Stomach (tissue), 9 donors: Measurements from ENCODE around the gene KRT15. TPM values are rescaled to one million over a fixed set of nuclear protein-coding genes. Genes with fewer than 3 reads are reported as not detected.

ENCODE experiments used
- DNase-seq, 2 donors: peaks; one replicate each; pipeline versions ENCODE4 v3.0.0 to v3.0.0-alpha.2; 2013 to 2019
- H3K27ac ChIP-seq, 5 donors: fragments of 200-600 bp in 4 of 5; sonication (generic) in 4 of 5; one replicate each; pipeline ENCODE4 v1.5.1; 2013 to 2019; ENCODE audit warnings: mild to moderate bottlenecking in 1 of 5, moderate library complexity in 1 of 5
- H3K27me3 ChIP-seq, 3 donors: fragments of 200-600 bp; sonication (generic); one replicate each; pipeline ENCODE4 v1.5.1; 2017 to 2019; ENCODE audit warnings: mixed run types in 1 of 3
- H3K36me3 ChIP-seq, 4 donors: fragments of 200-600 bp; sonication (generic); 1 replicate in 3 of 4; 2 replicates in 1 of 4; pipeline ENCODE4 v1.5.1; 2016 to 2019
- H3K4me1 ChIP-seq, 4 donors: fragments of 200-600 bp; sonication (generic); one replicate each; pipeline ENCODE4 v1.5.1; 2016 to 2019
- H3K4me3 ChIP-seq, 4 donors: fragments of 200-600 bp; sonication (generic) in 3 of 4; one replicate each; pipeline ENCODE4 v1.5.1; 2016 to 2019; ENCODE audit warnings: mild to moderate bottlenecking in 1 of 4
- H3K9me3 ChIP-seq, 4 donors: fragments of 200-600 bp; sonication (generic); one replicate each; pipeline ENCODE4 v1.5.1; 2016 to 2019
- CTCF ChIP-seq, 7 experiments: fragments of 450-650 bp in 4 of 7; fragments of 200-600 bp in 3 of 7; sonication (generic) in 3 of 7; IDR thresholded peaks; one replicate each; pipeline ENCODE4 v1.5.1; 2016 to 2019; ENCODE audit warnings: antibody characterized with exemption in 7 of 7, control low read depth in 2 of 7, mild to moderate bottlenecking in 1 of 7
- EP300 ChIP-seq: sonication (generic); formaldehyde crosslinking; IDR thresholded peaks from one replicate; pipeline ENCODE4 v1.6.1; 2017; ENCODE audit warnings: antibody characterized with exemption
- POLR2A ChIP-seq, 4 donors: fragments of 450-650 bp; IDR thresholded peaks; one replicate each; pipeline ENCODE4 v1.6.1; 2016; ENCODE audit warnings: antibody characterized with exemption in 4 of 4, control low read depth in 2 of 4, mild to moderate bottlenecking in 1 of 4, moderate library complexity in 1 of 4
- POLR2AphosphoS5 ChIP-seq, 3 donors: sonication (generic); formaldehyde crosslinking; IDR thresholded peaks; one replicate each; pipeline ENCODE4 v1.6.1; 2016; ENCODE audit warnings: antibody characterized with exemption in 3 of 3
- WGBS, 5 donors: extraction: QIAGEN DNeasy Blood & Tissue Kit in 3 of 5; methylation state at CpG; one replicate each; pipeline versions ENCODE4 v1.1.5 to v1.1.7; 2013 to 2018; 5-methylcytosine and 5-hydroxymethylcytosine counted together
- intact Hi-C: fragments of 100-400 bp; cut with DNase I; formaldehyde crosslinking; loops from one replicate; pipeline ENCODE4 v1.15.1; 2023; ENCODE audit warnings: low total_unique reads
- polyA plus RNA-seq, 3 donors: library from polyadenylated mRNA; stranded (reverse); fragments of 200-250 nt; gene quantifications; one replicate each; pipeline ENCODE4 v1.2.3, GENCODE V29; 2013
- total RNA-seq, 5 donors: library from RNA; depleted of rRNA; stranded (reverse); fragments of >200 nt; gene quantifications; one replicate each; pipeline versions ENCODE4 v1.1.0 to v1.2.3, GENCODE V29; 2014 to 2016
- donor health status: healthy with polysubstance abuse.
- donor health status: Bipolar disorder and iron deficiency.
- donor health status: healthy.

KRT15 gene
- total and polyA plus RNA-seq, 8 donors: 1.4 to 3,416 (median 2.6) TPM; not detected in 1

- no peaks in the 10 kb centered on the region for H3K36me3 ChIP-seq
- H3K27ac ChIP-seq: no peak overlapping the region
- no peak for DNase-seq
- H3K27me3 ChIP-seq: no peaks in the 10 kb centered on the region
- no peak overlapping the region for H3K4me3 ChIP-seq
- intact Hi-C loops: no loop called here
- TF ChIP-seq CTCF (IDR thresholded peaks at IDR 0.05): no peak
- no peak for TF ChIP-seq EP300
- no peak for TF ChIP-seq POLR2AphosphoS5 (IDR thresholded peaks at IDR 0.05)
- TF ChIP-seq POLR2A (IDR thresholded peaks at IDR 0.05): no peak
- WGBS, 5 donors: 46 to 72% (median 61%) methylated on average over 2 of the region's 2 CpGs
- no peaks in the 10 kb centered on the region for H3K9me3 ChIP-seq
- H3K4me1 ChIP-seq: peaks cover 0 to 15% (median 5%) of the 10 kb centered on the region in 4 donors
Observed at GRCh38 chr17:41480136-41480535, 38.6 kb downstream of the KRT15 start.

- 68 to 80% (median 76%) methylated on average over 8 of the region's 8 CpGs for WGBS, 5 donors
- H3K4me1 ChIP-seq: peaks cover 0 to under 1% (median 0%) of the 10 kb centered on the region in 4 donors
- intact Hi-C loops: no loop called here
- no peak overlapping the region for H3K27ac ChIP-seq
- no peak overlapping the region for H3K4me3 ChIP-seq
- no peaks in the 10 kb centered on the region for H3K9me3 ChIP-seq
- no peaks in the 10 kb centered on the region for H3K36me3 ChIP-seq
- no peaks in the 10 kb centered on the region for H3K27me3 ChIP-seq
- TF ChIP-seq POLR2AphosphoS5 (IDR thresholded peaks at IDR 0.05) (no peak), CTCF (IDR thresholded peaks at IDR 0.05) (no peak), POLR2A (IDR thresholded peaks at IDR 0.05) (no peak), EP300 (no peak)
- no peak for DNase-seq
Observed at GRCh38 chr17:41478237-41478636, 40.5 kb downstream of the KRT15 start.

- no peak for TF ChIP-seq POLR2AphosphoS5 (IDR thresholded peaks at IDR 0.05)
- no peak for TF ChIP-seq CTCF (IDR thresholded peaks at IDR 0.05)
- TF ChIP-seq EP300: no peak
- TF ChIP-seq POLR2A (IDR thresholded peaks at IDR 0.05): no peak
- Histone ChIP-seq H3K9me3 (peaks cover 0 to 1% (median under 1%) of the 10 kb centered on the region in 4 donors), H3K27me3 (no peaks in the 10 kb centered on the region), H3K27ac (no peak overlapping the region), H3K4me3 (no peak overlapping the region), H3K36me3 (no peaks in the 10 kb centered on the region), H3K4me1 (no peaks in the 10 kb centered on the region)
- intact Hi-C loops: no loop called here
- no peak for DNase-seq
- 86 to 94% (median 91%) methylated on average over 19 to 22 of the region's 22 CpGs for WGBS, 5 donors
Observed at GRCh38 chr17:41476866-41477815, 41.5 kb downstream of the KRT15 start.

GRCh38 chr17:41475421-41475820 is 43.3 kb downstream of the KRT15 start:
- H3K9me3 ChIP-seq: peaks cover 0 to 7% (median 4%) of the 10 kb centered on the region in 4 donors
- no peaks in the 10 kb centered on the region for H3K27me3 ChIP-seq
- intact Hi-C loops: no loop called here
- TF ChIP-seq POLR2A (IDR thresholded peaks at IDR 0.05) (no peak), EP300 (no peak), CTCF (IDR thresholded peaks at IDR 0.05) (no peak), POLR2AphosphoS5 (IDR thresholded peaks at IDR 0.05) (no peak)
- no peaks in the 10 kb centered on the region for H3K36me3 ChIP-seq
- no peak overlapping the region for H3K27ac ChIP-seq
- H3K4me3 ChIP-seq: no peak overlapping the region
- WGBS, 5 donors: 95 to 98% (median 98%) methylated on average over 4 of the region's 4 CpGs
- DNase-seq: no peak
- no peaks in the 10 kb centered on the region for H3K4me1 ChIP-seq
